ENCODE data around the gene ANAPC13. TPM values are rescaled to one million over a fixed set of nuclear protein-coding genes. Genes with fewer than 3 reads are reported as not detected.

The ANAPC13 gene
- total and polyA plus RNA-seq, 5 donors = 75.6 to 95.8 (median 86.0) TPM

DNA sequence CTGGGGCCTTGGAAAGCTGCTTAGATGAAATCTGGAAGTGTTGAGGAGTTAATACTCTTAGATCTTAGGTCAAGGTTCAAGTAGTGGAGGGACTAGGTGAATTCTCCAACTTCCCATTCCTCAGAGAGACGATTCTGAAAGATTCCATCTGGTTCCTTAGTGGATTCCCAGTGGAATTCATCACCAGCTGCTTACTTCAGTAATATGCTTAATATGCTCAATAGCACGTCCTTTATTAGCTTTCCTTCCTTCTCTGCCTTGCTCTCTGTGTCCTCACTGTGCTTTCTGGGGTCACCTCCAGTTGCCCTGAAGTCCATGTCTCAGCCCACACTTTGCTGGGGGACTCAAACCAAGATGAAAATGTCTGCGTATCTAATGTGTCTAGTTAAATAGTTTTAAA lies 31.1 kb upstream of the ANAPC13 start:
- Histone ChIP-seq H3K9me3 (ENCODE audit: control insufficient read depth, low read length) (no peaks in the 10 kb centered on the region), H3K4me1 (ENCODE audit: control insufficient read depth, insufficient read depth, low read length) (peaks cover 3% of the 10 kb centered on the region), H3K27ac (ENCODE audit: low read length) (no peak overlapping the region), H3K27me3 (ENCODE audit: control insufficient read depth, insufficient read depth) (no peaks in the 10 kb centered on the region), H3K4me3 (ENCODE audit: low read length) (no peak overlapping the region)
- WGBS = 53% methylated on average over 3 of the region's 3 CpGs
- DNase-seq = no peak
- no peak for ATAC-seq
- intact Hi-C loops (cut with DNase I) = no loop called here

- WGBS = 88% methylated on average over 2 of the region's 2 CpGs
- Histone ChIP-seq H3K9me3 (ENCODE audit: control insufficient read depth, low read length) (no peaks in the 10 kb centered on the region), H3K27ac (ENCODE audit: low read length) (no peak overlapping the region), H3K4me3 (ENCODE audit: low read length) (no peak overlapping the region), H3K27me3 (ENCODE audit: control insufficient read depth, insufficient read depth) (no peaks in the 10 kb centered on the region), H3K4me1 (ENCODE audit: control insufficient read depth, insufficient read depth, low read length) (peaks cover 1% of the 10 kb centered on the region)
- no peak for ATAC-seq
- intact Hi-C loops (cut with DNase I) = no loop called here
- DNase-seq = no peak
These were observed 25.7 kb upstream of the ANAPC13 start for GRCh38 chr3:134511500-134511899.

DNA sequence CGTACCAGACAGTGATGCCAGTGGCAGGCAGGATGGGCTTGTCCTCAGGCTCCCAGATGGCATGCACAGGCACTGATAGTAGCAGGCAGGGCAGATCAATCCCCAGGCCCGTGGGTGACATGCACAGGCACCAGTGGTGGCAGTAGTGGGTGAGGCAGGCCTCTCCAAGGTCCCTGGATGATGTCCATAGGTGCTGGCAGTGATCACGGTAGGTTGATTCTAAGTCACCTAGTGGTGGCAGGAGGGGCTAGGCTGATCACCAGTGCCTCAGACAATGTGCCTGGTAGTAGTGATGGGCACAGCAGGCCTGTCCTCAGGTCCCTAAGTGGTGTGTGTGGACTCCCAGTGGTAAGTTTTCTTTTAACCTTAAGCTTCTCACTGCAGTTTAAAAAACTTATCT lies 19.7 kb upstream of the ANAPC13 start:
- 86% methylated on average over 3 of the region's 3 CpGs for WGBS
- H3K4me3 ChIP-seq (ENCODE audit: low read length) = no peak overlapping the region
- DNase-seq (no peak), ATAC-seq (no peak)
- no peak overlapping the region for H3K27ac ChIP-seq (ENCODE audit: low read length)
- no peaks in the 10 kb centered on the region for H3K27me3 ChIP-seq (ENCODE audit: control insufficient read depth, insufficient read depth)
- no peaks in the 10 kb centered on the region for H3K9me3 ChIP-seq (ENCODE audit: control insufficient read depth, low read length)
- H3K4me1 ChIP-seq (ENCODE audit: control insufficient read depth, insufficient read depth, low read length) = no peaks in the 10 kb centered on the region
- intact Hi-C loops (cut with DNase I) = no loop called here

- Histone ChIP-seq H3K27ac (ENCODE audit: low read length) (no peak overlapping the region), H3K4me3 (ENCODE audit: low read length) (no peak overlapping the region), H3K4me1 (ENCODE audit: control insufficient read depth, insufficient read depth, low read length) (no peaks in the 10 kb centered on the region), H3K9me3 (ENCODE audit: control insufficient read depth, low read length) (no peaks in the 10 kb centered on the region), H3K27me3 (ENCODE audit: control insufficient read depth, insufficient read depth) (no peaks in the 10 kb centered on the region)
- DNase-seq = no peak
- intact Hi-C loops (cut with DNase I) = no loop called here
- 85% methylated on average over 3 of the region's 3 CpGs for WGBS
- no peak for ATAC-seq
These were observed 18.3 kb upstream of the ANAPC13 start for GRCh38 chr3:134504132-134504531.

DNA sequence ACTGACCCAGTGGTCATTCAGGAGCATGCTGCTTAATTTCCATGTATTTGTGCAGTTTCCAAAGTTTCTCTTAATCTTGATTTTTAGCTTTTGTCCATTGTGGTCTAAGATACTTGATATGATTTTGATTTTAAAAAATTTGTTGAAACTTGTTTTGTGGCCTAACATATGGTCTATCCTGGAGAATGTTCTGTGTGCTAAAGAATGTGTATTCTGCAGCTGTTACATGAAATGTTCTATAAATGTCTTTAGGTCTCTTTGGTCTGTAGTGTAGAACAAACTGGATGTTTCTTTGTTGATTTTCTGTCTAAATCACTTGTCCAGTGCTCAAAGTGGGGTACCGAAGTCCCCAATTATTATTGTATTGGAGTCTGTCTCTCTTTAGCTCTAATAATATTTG lies 17.5 kb upstream of the ANAPC13 start:
- intact Hi-C loops (cut with DNase I) = no loop called here
- ATAC-seq (no peak), DNase-seq (no peak)
- Histone ChIP-seq H3K27me3 (ENCODE audit: control insufficient read depth, insufficient read depth) (no peaks in the 10 kb centered on the region), H3K4me3 (ENCODE audit: low read length) (no peak overlapping the region), H3K9me3 (ENCODE audit: control insufficient read depth, low read length) (no peaks in the 10 kb centered on the region), H3K27ac (ENCODE audit: low read length) (no peak overlapping the region), H3K4me1 (ENCODE audit: control insufficient read depth, insufficient read depth, low read length) (no peaks in the 10 kb centered on the region)
- WGBS = 100% methylated on average over 1 of the region's 1 CpG

DNA sequence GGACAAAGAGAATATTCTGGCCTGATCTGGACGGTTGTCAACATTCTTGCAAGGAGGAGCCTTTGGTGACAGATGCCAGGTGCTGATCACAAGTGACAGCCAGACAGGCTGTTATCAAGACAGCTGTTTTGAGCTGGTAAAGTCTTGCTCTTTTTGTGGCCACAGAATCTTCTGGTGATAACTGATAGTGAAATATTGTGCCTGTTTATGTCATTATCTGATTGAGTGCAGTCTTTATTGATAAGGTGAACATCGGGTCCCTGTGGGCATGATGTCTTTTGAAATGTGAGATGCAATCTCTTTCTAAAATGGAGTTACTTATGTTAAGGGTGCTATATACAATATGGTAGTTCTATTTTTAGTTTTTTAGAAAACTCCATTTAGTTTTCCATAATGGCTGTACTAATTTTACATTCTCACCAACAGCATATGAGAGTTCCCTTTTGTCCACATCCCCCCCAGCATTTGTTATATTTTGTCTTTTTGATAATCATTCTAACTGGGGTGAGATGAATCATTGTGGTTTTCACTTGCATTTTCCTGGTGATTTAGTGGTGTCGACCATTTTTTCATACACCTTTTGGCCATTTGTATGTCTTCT lies 10.8 kb upstream of the ANAPC13 start:
- Histone ChIP-seq H3K4me1 (ENCODE audit: control insufficient read depth, insufficient read depth, low read length) (peaks cover 3% of the 10 kb centered on the region), H3K4me3 (ENCODE audit: low read length) (no peak overlapping the region), H3K27ac (ENCODE audit: low read length) (no peak overlapping the region), H3K27me3 (ENCODE audit: control insufficient read depth, insufficient read depth) (no peaks in the 10 kb centered on the region), H3K9me3 (ENCODE audit: control insufficient read depth, low read length) (no peaks in the 10 kb centered on the region)
- DNase-seq (no peak), ATAC-seq (no peak)
- intact Hi-C loops (cut with DNase I) = no loop called here
- WGBS = 43% methylated on average over 3 of the region's 3 CpGs

DNA sequence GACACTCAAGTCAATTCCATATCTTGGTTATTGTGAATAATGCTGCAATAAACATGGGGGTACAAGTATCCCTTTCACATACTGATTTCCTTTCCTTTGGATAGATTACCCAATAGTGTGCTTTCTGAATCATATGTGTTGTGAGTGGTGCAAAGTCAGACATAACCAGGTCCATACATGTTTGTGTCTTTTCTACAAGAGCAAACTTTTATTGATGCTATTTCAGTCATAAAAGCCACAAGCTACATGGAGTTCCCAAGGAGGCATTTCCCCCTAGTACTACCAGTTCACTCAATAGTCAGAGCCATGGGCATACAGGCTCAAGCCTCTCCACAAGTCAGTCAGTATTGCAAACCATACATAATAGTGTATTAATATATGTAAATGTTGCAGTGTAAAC lies 10.2 kb upstream of the ANAPC13 start:
- DNase-seq (no peak), ATAC-seq (no peak)
- no peak overlapping the region for H3K27ac ChIP-seq (ENCODE audit: low read length)
- H3K4me3 ChIP-seq (ENCODE audit: low read length) = no peak overlapping the region
- intact Hi-C loops (cut with DNase I) = no loop called here
- H3K27me3 ChIP-seq (ENCODE audit: control insufficient read depth, insufficient read depth) = no peaks in the 10 kb centered on the region
- no peaks in the 10 kb centered on the region for H3K9me3 ChIP-seq (ENCODE audit: control insufficient read depth, low read length)
- H3K4me1 ChIP-seq (ENCODE audit: control insufficient read depth, insufficient read depth, low read length) = peaks cover 3% of the 10 kb centered on the region

- no peaks in the 10 kb centered on the region for H3K27me3 ChIP-seq (ENCODE audit: control insufficient read depth, insufficient read depth)
- no peak overlapping the region for H3K4me3 ChIP-seq (ENCODE audit: low read length)
- H3K9me3 ChIP-seq (ENCODE audit: control insufficient read depth, low read length) = no peaks in the 10 kb centered on the region
- WGBS = 71% methylated on average over 5 of the region's 5 CpGs
- ATAC-seq (no peak), DNase-seq (no peak)
- intact Hi-C loops (cut with DNase I) = no loop called here
- peaks cover 3% of the 10 kb centered on the region for H3K4me1 ChIP-seq (ENCODE audit: control insufficient read depth, insufficient read depth, low read length)
- H3K27ac ChIP-seq (ENCODE audit: low read length) = no peak overlapping the region
These were observed 8.7 kb upstream of the ANAPC13 start for GRCh38 chr3:134494495-134494894.

GRCh38 chr3:134487406-134487805 lies 1.6 kb upstream of the ANAPC13 start:
- 56% methylated on average over 5 of the region's 5 CpGs for WGBS
- Histone ChIP-seq H3K27me3 (ENCODE audit: control insufficient read depth, insufficient read depth) (no peaks in the 10 kb centered on the region), H3K4me3 (ENCODE audit: low read length) (peak overlapping the region; percentile 86), H3K4me1 (ENCODE audit: control insufficient read depth, insufficient read depth, low read length) (no peaks in the 10 kb centered on the region), H3K27ac (ENCODE audit: low read length) (no peak overlapping the region), H3K9me3 (ENCODE audit: control insufficient read depth, low read length) (no peaks in the 10 kb centered on the region)
- ATAC-seq (no peak), DNase-seq (peak in 2 of 3 donors; percentile 59 to 62)
- intact Hi-C loops (cut with DNase I) = loop anchor here in 2 of 4 donors (10.0 kb wide), 1 partner anchor 273 kb away; no protein-coding TSS in a partner anchor

DNA sequence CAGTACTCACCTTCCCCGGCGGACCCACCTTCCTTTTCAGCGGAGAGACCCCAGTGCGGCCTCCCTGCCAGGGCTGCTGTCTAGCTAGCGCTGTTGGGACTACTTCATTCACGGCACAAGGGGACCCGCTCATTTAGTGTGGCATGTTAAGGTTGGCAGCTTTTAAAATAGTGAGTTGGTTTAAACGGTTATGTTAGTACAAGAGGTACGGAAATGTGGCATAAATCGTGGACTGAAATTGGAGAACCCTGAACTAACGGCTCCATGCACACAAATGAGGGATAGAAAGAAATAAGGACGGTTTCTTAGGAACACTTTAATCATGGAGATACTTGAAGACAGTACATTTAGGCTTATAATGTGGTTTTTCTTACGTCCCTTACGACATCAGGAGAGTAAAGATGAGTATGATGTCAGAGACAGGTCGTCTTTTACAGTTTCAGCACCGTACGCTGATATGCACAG lies 824 bp upstream of the ANAPC13 start:
- Histone ChIP-seq H3K27ac (ENCODE audit: low read length) (peak overlapping the region; percentile 59), H3K4me1 (ENCODE audit: control insufficient read depth, insufficient read depth, low read length) (no peaks in the 10 kb centered on the region), H3K4me3 (ENCODE audit: low read length) (peak overlapping the region; percentile 86), H3K27me3 (ENCODE audit: control insufficient read depth, insufficient read depth) (no peaks in the 10 kb centered on the region), H3K9me3 (ENCODE audit: control insufficient read depth, low read length) (no peaks in the 10 kb centered on the region)
- ATAC-seq = peak in 1 of 2 donors; percentile 19
- intact Hi-C loops (cut with DNase I) = loop anchor here in 2 of 4 donors (10.0 kb wide), 1 partner anchor 272 kb away; no protein-coding TSS in a partner anchor
- WGBS = 1% methylated on average over 17 of the region's 17 CpGs
- no peak for DNase-seq

GRCh38 chr3:134485075-134485717 lies 589 bp downstream of the ANAPC13 start:
- H3K9me3 ChIP-seq (ENCODE audit: control insufficient read depth, low read length) = no peaks in the 10 kb centered on the region
- H3K4me3 ChIP-seq (ENCODE audit: low read length) = peak overlapping the region; percentile 86
- WGBS = 1% methylated on average over 24 of the region's 24 CpGs
- H3K27me3 ChIP-seq (ENCODE audit: control insufficient read depth, insufficient read depth) = no peaks in the 10 kb centered on the region
- ATAC-seq (peak; percentile 2 to 34), DNase-seq (peak; percentile 38 to 97 (median 93))
- intact Hi-C loops (cut with DNase I) = loop anchor here in 2 of 4 donors (10.0 kb wide), 1 partner anchor 270 kb away; no protein-coding TSS in a partner anchor
- no peaks in the 10 kb centered on the region for H3K4me1 ChIP-seq (ENCODE audit: control insufficient read depth, insufficient read depth, low read length)
- H3K27ac ChIP-seq (ENCODE audit: low read length) = peak overlapping the region; percentile 97

All from right cardiac atrium (tissue), 5 donors.